Measurements from ENCODE around the gene MMP20.

- no peak for TF ChIP-seq EP300 (IDR thresholded peaks at IDR 0.05; ENCODE audit: low read depth)
- TF ChIP-seq CTCF (IDR thresholded peaks at IDR 0.05) = no peak
- no peak for TF ChIP-seq POLR2A (IDR thresholded peaks at IDR 0.05)
These were observed 65.3 kb downstream of the MMP20 start for GRCh38 chr11:102559839-102560238.
